ENCODE data around the gene STX16. TPM values are rescaled to one million over a fixed set of nuclear protein-coding genes. Genes with fewer than 3 reads are reported as not detected.

STX16 gene
- total and polyA plus RNA-seq, 2 of the 13 experiments (the other 11 are each of a cell fraction or from before 2014, with no cell fraction given) = 28.0 to 72.7 TPM

GRCh38 chr20:58678806-58679205 lies 27.7 kb downstream of the STX16 start:
- H3K27ac ChIP-seq (ENCODE audit: extremely low read length, insufficient read depth, low read length) = no peak overlapping the region
- H3K27me3 ChIP-seq (ENCODE audit: control insufficient read depth in 1 of 2, insufficient read depth in 2 of 2, low read length in 2 of 2) = no peaks in the 10 kb centered on the region
- H2AFZ ChIP-seq (ENCODE audit: low read length) = no peak overlapping the region
- intact Hi-C loops (cut with micrococcal nuclease; ENCODE audit: unreplicated experiment) (no loop called here), in situ Hi-C loops (cut with HindIII; ENCODE audit: extremely low pct_ligation_motif_present, low pct_unique_long_range_greater_than_20kb) (no loop called here)
- ATAC-seq = no peak
- no peak overlapping the region for H3K9ac ChIP-seq (ENCODE audit: insufficient read depth, low read depth, low read length)
- H3K79me2 ChIP-seq (ENCODE audit: insufficient read depth, low read length) = no peaks in the 10 kb centered on the region
- no peaks in the 10 kb centered on the region for H3K4me1 ChIP-seq (ENCODE audit: insufficient read depth, low read length)
- whole genome bisulfite sequencing (ENCODE audit: low lambda C conversion rate) = 95% methylated on average over 8 of the region's 8 CpGs
- no TSS peak for BruUV-seq (replicated peaks)
- no peak for DNase-seq (ENCODE audit: low spot score)
- ChIA-PET POLR2A (no interaction called here), CTCF (ENCODE audit: low intra/inter-chr PET ratio, low total read pairs) (no interaction called here)
- no peaks in the 10 kb centered on the region for H3K9me3 ChIP-seq (ENCODE audit: low read length)
- no peak overlapping the region for H3K4me2 ChIP-seq (ENCODE audit: low read depth, low read length)
- H4K20me1 ChIP-seq (ENCODE audit: insufficient read depth, low read length) = no peaks in the 10 kb centered on the region
- peaks cover 24 to 63% of the 10 kb centered on the region in 2 experiments for H3K36me3 ChIP-seq (replicated peaks in 1 of 2; ENCODE audit: control insufficient read depth in 1 of 2, insufficient read depth in 2 of 2, low read length in 2 of 2)
- FAIRE-seq = no peak
- TF ChIP-seq ZNF451 (CRISPR knock-in tag; IDR thresholded peaks at IDR 0.05) (no peak), ZNF670 (CRISPR knock-in tag; IDR thresholded peaks at IDR 0.05; ENCODE audit: borderline replicate concordance) (no peak), CCDC6 (CRISPR knock-in tag; IDR thresholded peaks at IDR 0.05) (no peak), RBM22 (optimal IDR thresholded peaks at IDR 0.05; ENCODE audit: low read length) (peak; percentile 64), FOXM1 (CRISPR knock-in tag; IDR thresholded peaks at IDR 0.05) (0 out of 2 replicates have a peak, but pooled peaks have one; percentile 38)
- H3K4me3 ChIP-seq (replicated peaks in 1 of 3; ENCODE audit: insufficient read depth in 1 of 3, low read depth in 2 of 3, low read length in 3 of 3) = no peak overlapping the region

GRCh38 chr20:58682656-58683531 lies 31.8 kb downstream of the STX16 start:
- 96% methylated on average over 11 of the region's 11 CpGs for WGBS (ENCODE audit: low lambda C conversion rate)
- in situ Hi-C loops (cut with HindIII; ENCODE audit: extremely low pct_ligation_motif_present, low pct_unique_long_range_greater_than_20kb) = no loop called here
- Histone ChIP-seq H3K4me3 (replicated peaks in 1 of 3; ENCODE audit: insufficient read depth in 1 of 3, low read depth in 2 of 3, low read length in 3 of 3) (no peak overlapping the region), H3K4me2 (ENCODE audit: low read depth, low read length) (no peak overlapping the region), H3K27me3 (ENCODE audit: control insufficient read depth in 1 of 2, insufficient read depth in 2 of 2, low read length in 2 of 2) (no peaks in the 10 kb centered on the region; a peak in 1 of 5 replicates), H3K4me1 (ENCODE audit: insufficient read depth, low read length) (no peaks in the 10 kb centered on the region), H2AFZ (ENCODE audit: low read length) (no peak overlapping the region), H3K27ac (ENCODE audit: extremely low read length, insufficient read depth, low read length) (no peak overlapping the region), H3K9ac (ENCODE audit: insufficient read depth, low read depth, low read length) (no peak overlapping the region), H3K79me2 (ENCODE audit: insufficient read depth, low read length) (no peaks in the 10 kb centered on the region), H4K20me1 (ENCODE audit: insufficient read depth, low read length) (no peaks in the 10 kb centered on the region), H3K9me3 (ENCODE audit: low read length) (no peaks in the 10 kb centered on the region), H3K36me3 (replicated peaks in 1 of 2; ENCODE audit: control insufficient read depth in 1 of 2, insufficient read depth in 2 of 2, low read length in 2 of 2) (peaks cover 13 to 23% of the 10 kb centered on the region in 2 experiments)
- intact Hi-C loops (cut with micrococcal nuclease; ENCODE audit: unreplicated experiment) = no loop called here
- DNase-seq (ENCODE audit: low spot score) (no peak), FAIRE-seq (no peak), ATAC-seq (no peak; the same call in 2 of the 3 replicates)
- ChIA-PET POLR2A (no interaction called here), CTCF (ENCODE audit: low intra/inter-chr PET ratio, low total read pairs) (no interaction called here)
- no TSS peak for BruUV-seq (replicated peaks)
- no peak for TF ChIP-seq AGO2 (optimal IDR thresholded peaks at IDR 0.05; ENCODE audit: low read depth, low read length)
- no peak for TF ChIP-seq ZMAT3 (CRISPR knock-in tag; conservative IDR thresholded peaks at IDR 0.05)
- no peak for TF ChIP-seq RAD21 (CRISPR knock-in tag; IDR thresholded peaks at IDR 0.05)
- TF ChIP-seq GTF3A (CRISPR knock-in tag; conservative IDR thresholded peaks at IDR 0.05) = no peak
- no peak for TF ChIP-seq ZNF567 (CRISPR knock-in tag; IDR thresholded peaks at IDR 0.05; ENCODE audit: borderline replicate concordance)
- no peak for TF ChIP-seq KLF16 (CRISPR knock-in tag; IDR thresholded peaks at IDR 0.05)
- no peak for TF ChIP-seq ZNF639 (CRISPR knock-in tag; conservative IDR thresholded peaks at IDR 0.05)
- no peak for TF ChIP-seq DRAP1 (CRISPR knock-in tag; IDR thresholded peaks at IDR 0.05)
